ENCODE measurements around the gene LGALS3BP.
"Not testable (repeated sequence)": the region's sequence is repeated elsewhere in the genome, so short reads cannot be mapped to it uniquely, and the experiment has no call there.

The LGALS3BP gene

GRCh38 chr17:78966910-78967600 is 12.7 kb downstream of the LGALS3BP start:
- no peak for DNase-seq (ENCODE audit: low read depth in 4 of 4, low spot score in 1 of 4)

GRCh38 chr17:78966123-78966813 is 13.5 kb downstream of the LGALS3BP start:
- DNase-seq (ENCODE audit: low read depth in 4 of 4, low spot score in 1 of 4): no peak

GRCh38 chr17:78965491-78965924 is 14.2 kb downstream of the LGALS3BP start:
- no peak for DNase-seq (ENCODE audit: low read depth in 4 of 4, low spot score in 1 of 4)

- DNase-seq (ENCODE audit: low read depth in 4 of 4, low spot score in 1 of 4): no peak
Observed at GRCh38 chr17:78963378-78963777, 16.3 kb downstream of the LGALS3BP start.

- DNase-seq (ENCODE audit: low read depth in 4 of 4, low spot score in 1 of 4): not testable (repeated sequence)
Observed at GRCh38 chr17:78962984-78963348, 16.8 kb downstream of the LGALS3BP start.

GRCh38 chr17:78962345-78962983 is 17.3 kb downstream of the LGALS3BP start:
- no peak for DNase-seq (ENCODE audit: low read depth in 4 of 4, low spot score in 1 of 4)

GRCh38 chr17:78961571-78961970 is 18.2 kb downstream of the LGALS3BP start:
- no peak for DNase-seq (ENCODE audit: low read depth in 4 of 4, low spot score in 1 of 4)

GRCh38 chr17:78960928-78961327 is 18.8 kb downstream of the LGALS3BP start:
- no peak for DNase-seq (ENCODE audit: low read depth in 4 of 4, low spot score in 1 of 4)

- no peak for DNase-seq (ENCODE audit: low read depth in 4 of 4, low spot score in 1 of 4)
Observed at GRCh38 chr17:78959803-78960202, 19.9 kb downstream of the LGALS3BP start.

GRCh38 chr17:78958641-78959127 is 21.0 kb downstream of the LGALS3BP start:
- DNase-seq (ENCODE audit: low read depth in 4 of 4, low spot score in 1 of 4): no peak

GRCh38 chr17:78957128-78957527 is 22.6 kb downstream of the LGALS3BP start:
- DNase-seq (ENCODE audit: low read depth in 4 of 4, low spot score in 1 of 4): no peak

- no peak for DNase-seq (ENCODE audit: low read depth in 4 of 4, low spot score in 1 of 4)
Observed at GRCh38 chr17:78956254-78956653, 23.5 kb downstream of the LGALS3BP start.

- no peak for DNase-seq (ENCODE audit: low read depth in 4 of 4, low spot score in 1 of 4)
Observed at GRCh38 chr17:78954684-78955083, 25.0 kb downstream of the LGALS3BP start.

- DNase-seq (ENCODE audit: low read depth in 4 of 4, low spot score in 1 of 4): no peak
Observed at GRCh38 chr17:78953356-78954350, 26.1 kb downstream of the LGALS3BP start.

- no peak for DNase-seq (ENCODE audit: low read depth in 4 of 4, low spot score in 1 of 4)
Observed at GRCh38 chr17:78952706-78953105, 27.0 kb downstream of the LGALS3BP start.

- no peak for DNase-seq (ENCODE audit: low read depth in 4 of 4, low spot score in 1 of 4)
Observed at GRCh38 chr17:78951967-78952551, 27.7 kb downstream of the LGALS3BP start.

- DNase-seq (ENCODE audit: low read depth in 4 of 4, low spot score in 1 of 4): no peak
Observed at GRCh38 chr17:78950870-78951269, 28.9 kb downstream of the LGALS3BP start.

GRCh38 chr17:78947235-78948149 is 32.2 kb downstream of the LGALS3BP start:
- no peak for DNase-seq (ENCODE audit: low read depth in 4 of 4, low spot score in 1 of 4)

- no peak for DNase-seq (ENCODE audit: low read depth in 4 of 4, low spot score in 1 of 4)
Observed at GRCh38 chr17:78946631-78947030, 33.1 kb downstream of the LGALS3BP start.
